ENCODE measurements around the gene DOCK1.
"Not testable (repeated sequence)": the region's sequence is repeated elsewhere in the genome, so short reads cannot be mapped to it uniquely, and the experiment has no call there.

Gene DOCK1

GRCh38 chr10:126908729-126909128 lies 3.5 kb downstream of the DOCK1 start:
- in situ Hi-C loops (cut with MboI; ENCODE audit: low sequenced_read_pairs, unreplicated experiment) = no loop called here
- TF ChIP-seq, protein P1, sequence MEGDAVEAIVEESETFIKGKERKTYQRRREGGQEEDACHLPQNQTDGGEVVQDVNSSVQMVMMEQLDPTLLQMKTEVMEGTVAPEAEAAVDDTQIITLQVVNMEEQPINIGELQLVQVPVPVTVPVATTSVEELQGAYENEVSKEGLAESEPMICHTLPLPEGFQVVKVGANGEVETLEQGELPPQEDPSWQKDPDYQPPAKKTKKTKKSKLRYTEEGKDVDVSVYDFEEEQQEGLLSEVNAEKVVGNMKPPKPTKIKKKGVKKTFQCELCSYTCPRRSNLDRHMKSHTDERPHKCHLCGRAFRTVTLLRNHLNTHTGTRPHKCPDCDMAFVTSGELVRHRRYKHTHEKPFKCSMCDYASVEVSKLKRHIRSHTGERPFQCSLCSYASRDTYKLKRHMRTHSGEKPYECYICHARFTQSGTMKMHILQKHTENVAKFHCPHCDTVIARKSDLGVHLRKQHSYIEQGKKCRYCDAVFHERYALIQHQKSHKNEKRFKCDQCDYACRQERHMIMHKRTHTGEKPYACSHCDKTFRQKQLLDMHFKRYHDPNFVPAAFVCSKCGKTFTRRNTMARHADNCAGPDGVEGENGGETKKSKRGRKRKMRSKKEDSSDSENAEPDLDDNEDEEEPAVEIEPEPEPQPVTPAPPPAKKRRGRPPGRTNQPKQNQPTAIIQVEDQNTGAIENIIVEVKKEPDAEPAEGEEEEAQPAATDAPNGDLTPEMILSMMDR (IDR thresholded peaks at IDR 0.05; ENCODE audit: borderline replicate concordance, control extremely low read depth, extremely low read depth, insufficient read depth, missing control alignments) = no peak
- DNase-seq (ENCODE audit: low spot score) = no peak

DNA sequence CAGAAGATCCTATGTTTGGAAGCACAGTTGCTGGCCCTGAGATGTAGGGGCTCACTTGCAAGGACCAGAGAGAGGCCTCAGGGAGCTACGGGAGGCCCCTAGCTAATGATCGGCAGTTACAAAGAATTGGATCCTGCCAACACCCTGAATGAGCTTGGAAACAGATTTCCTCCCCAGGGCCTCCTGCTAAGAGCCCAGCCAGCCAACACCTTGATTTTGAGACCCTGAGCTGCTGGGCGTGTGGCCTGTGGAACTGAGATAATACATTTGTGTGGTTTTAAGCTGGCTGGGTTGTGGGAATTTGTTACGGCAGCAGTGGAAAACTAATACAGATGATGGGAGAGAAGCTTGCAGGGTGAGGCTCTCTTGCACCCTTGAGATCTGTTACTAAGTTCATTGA lies 3.9 kb downstream of the DOCK1 start:
- in situ Hi-C loops (cut with MboI; ENCODE audit: low sequenced_read_pairs, unreplicated experiment) = no loop called here
- DNase-seq (ENCODE audit: low spot score) = no peak
- TF ChIP-seq, protein P1 (IDR thresholded peaks at IDR 0.05; ENCODE audit: borderline replicate concordance, control extremely low read depth, extremely low read depth, insufficient read depth, missing control alignments) = no peak

DNA sequence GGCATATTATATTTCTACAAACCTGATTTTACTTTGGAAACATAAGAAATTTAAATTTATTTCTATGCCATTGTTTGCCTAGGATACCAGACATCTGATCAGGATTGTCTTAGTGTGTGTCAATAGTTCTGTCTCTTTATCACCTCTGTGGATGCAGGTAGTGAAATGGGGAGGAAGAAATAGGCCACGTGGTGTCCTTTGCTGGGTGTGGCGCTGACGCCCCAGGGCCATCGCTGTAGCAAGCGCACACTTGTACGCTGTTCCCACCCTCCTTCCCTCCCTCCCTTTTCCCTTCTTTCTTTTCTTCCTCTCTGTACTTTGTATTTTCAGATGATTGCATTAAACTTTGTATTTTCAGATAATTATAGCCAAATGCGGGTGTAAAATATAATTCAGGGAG lies 5.0 kb downstream of the DOCK1 start:
- TF ChIP-seq, protein P1 (IDR thresholded peaks at IDR 0.05; ENCODE audit: borderline replicate concordance, control extremely low read depth, extremely low read depth, insufficient read depth, missing control alignments) = no peak
- DNase-seq (ENCODE audit: low spot score) = no peak
- in situ Hi-C loops (cut with MboI; ENCODE audit: low sequenced_read_pairs, unreplicated experiment) = no loop called here

- DNase-seq (ENCODE audit: low spot score) = no peak
- TF ChIP-seq, protein P1 (IDR thresholded peaks at IDR 0.05; ENCODE audit: borderline replicate concordance, control extremely low read depth, extremely low read depth, insufficient read depth, missing control alignments) = no peak
- in situ Hi-C loops (cut with MboI; ENCODE audit: low sequenced_read_pairs, unreplicated experiment) = no loop called here
Observed at GRCh38 chr10:126910798-126911197, 5.6 kb downstream of the DOCK1 start.

GRCh38 chr10:126911301-126911700 lies 6.1 kb downstream of the DOCK1 start:
- in situ Hi-C loops (cut with MboI; ENCODE audit: low sequenced_read_pairs, unreplicated experiment) = no loop called here
- no peak for DNase-seq (ENCODE audit: low spot score)
- TF ChIP-seq, protein P1 (IDR thresholded peaks at IDR 0.05; ENCODE audit: borderline replicate concordance, control extremely low read depth, extremely low read depth, insufficient read depth, missing control alignments) = no peak

DNA sequence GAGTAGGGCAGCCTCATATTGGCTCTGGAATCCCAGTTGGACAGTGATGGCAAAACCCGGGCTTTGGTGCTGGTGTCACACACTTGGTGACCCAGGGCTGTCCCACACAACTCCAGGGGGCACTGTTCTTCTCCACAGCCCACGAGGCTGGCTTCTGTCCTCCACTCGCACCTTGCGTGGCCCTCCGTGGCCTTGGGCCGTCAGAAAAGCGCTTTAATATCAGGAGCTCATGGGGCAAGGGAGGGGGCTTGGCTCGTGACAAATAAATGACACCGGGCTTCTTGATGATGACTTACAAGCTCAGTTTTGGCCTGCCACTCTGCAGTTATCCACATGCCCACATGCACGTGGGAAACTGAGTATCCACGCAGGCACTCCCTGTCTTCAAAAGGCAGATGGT lies 8.1 kb downstream of the DOCK1 start:
- in situ Hi-C loops (cut with MboI; ENCODE audit: low sequenced_read_pairs, unreplicated experiment) = no loop called here
- TF ChIP-seq, protein P1 (IDR thresholded peaks at IDR 0.05; ENCODE audit: borderline replicate concordance, control extremely low read depth, extremely low read depth, insufficient read depth, missing control alignments) = no peak
- no peak for DNase-seq (ENCODE audit: low spot score)

DNA sequence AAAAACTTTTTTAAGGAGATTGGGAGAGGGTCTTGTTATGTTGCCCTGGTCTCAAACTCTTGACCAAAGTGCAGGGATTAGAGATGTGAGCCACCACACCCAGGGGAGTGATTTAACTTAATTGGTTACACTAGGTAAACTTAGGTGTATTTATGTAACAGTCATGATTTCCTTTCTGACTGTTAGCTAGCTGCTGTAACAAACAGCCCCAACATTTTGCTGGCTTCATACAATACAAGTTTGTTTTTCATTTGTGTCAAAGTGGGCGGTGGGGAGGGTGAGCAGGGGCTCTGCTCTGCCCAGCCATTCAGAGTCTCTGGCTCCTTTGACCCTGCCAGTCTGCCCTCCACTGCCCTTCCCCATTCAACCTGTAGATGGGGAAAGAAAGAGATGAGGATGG lies 9.3 kb downstream of the DOCK1 start:
- no peak for DNase-seq (ENCODE audit: low spot score)
- in situ Hi-C loops (cut with MboI; ENCODE audit: low sequenced_read_pairs, unreplicated experiment) = no loop called here

GRCh38 chr10:126916952-126917351 lies 11.7 kb downstream of the DOCK1 start:
- DNase-seq (ENCODE audit: low spot score); in situ Hi-C loops (cut with MboI; ENCODE audit: low sequenced_read_pairs, unreplicated experiment): not testable (repeated sequence)

More for the DNA sequence above, 9.3 kb downstream of the DOCK1 start:
- TF ChIP-seq, protein P1 (IDR thresholded peaks at IDR 0.05; ENCODE audit: borderline replicate concordance, control extremely low read depth, extremely low read depth, insufficient read depth, missing control alignments) = no peak
